ENCODE measurements around the gene GLCE.

Gene GLCE

DNA sequence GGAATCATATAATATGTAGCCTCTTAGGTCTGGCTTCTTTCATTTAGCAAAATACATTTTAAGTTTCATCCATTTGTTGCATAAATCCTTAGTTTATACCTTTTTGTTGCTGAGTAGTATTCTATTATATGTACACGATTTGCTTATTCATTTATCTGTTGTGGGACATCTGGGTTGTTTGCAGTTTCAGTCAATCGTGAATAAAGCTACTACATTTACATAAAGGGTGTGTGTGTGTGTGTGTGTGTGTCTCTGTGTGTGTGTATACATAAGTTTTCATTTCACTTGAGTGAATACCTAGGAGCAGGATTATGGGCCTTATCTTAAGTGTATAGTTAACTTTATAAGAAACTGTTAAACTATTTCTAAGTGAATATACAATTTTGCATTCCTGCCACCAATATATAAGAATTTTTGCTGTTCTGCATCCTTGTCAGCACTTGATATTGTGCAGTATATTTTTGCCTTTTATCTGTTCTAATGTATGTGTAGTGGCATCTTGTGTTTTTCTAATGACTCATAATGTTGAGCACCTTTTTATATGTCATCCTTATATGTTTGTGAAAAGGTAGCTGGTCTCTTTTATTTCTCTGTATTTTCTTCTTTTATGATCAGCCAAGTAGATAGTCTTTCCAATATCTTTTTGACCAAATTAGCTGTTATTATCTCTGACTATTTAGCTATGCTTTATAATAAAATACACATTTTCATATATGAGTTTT lies 55.0 kb downstream of the GLCE start:
- TF ChIP-seq, protein P1, sequence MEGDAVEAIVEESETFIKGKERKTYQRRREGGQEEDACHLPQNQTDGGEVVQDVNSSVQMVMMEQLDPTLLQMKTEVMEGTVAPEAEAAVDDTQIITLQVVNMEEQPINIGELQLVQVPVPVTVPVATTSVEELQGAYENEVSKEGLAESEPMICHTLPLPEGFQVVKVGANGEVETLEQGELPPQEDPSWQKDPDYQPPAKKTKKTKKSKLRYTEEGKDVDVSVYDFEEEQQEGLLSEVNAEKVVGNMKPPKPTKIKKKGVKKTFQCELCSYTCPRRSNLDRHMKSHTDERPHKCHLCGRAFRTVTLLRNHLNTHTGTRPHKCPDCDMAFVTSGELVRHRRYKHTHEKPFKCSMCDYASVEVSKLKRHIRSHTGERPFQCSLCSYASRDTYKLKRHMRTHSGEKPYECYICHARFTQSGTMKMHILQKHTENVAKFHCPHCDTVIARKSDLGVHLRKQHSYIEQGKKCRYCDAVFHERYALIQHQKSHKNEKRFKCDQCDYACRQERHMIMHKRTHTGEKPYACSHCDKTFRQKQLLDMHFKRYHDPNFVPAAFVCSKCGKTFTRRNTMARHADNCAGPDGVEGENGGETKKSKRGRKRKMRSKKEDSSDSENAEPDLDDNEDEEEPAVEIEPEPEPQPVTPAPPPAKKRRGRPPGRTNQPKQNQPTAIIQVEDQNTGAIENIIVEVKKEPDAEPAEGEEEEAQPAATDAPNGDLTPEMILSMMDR (IDR thresholded peaks at IDR 0.05), result no peak
- no peak for DNase-seq (ENCODE audit: low spot score)
- no peak overlapping the region for H3K27ac ChIP-seq
- no peak overlapping the region for H3K4me3 ChIP-seq

DNA sequence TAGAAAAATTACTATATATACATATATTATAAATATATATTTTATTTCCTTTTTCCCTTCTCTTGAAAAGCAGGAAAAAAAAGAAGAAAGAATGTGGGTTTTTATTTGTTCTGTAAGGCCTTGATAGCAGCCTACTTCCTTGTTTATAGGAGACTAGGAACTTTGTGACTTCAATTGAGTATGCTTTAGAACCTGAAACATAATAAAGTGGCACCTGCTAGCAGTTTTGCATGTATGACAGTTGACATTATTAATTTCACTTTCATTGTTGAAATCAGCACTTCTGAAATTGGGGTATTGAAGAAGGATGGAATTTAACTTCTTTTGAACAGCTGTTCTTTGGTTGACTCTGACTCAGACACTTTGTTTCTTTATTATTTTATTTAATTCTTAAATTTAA lies 56.9 kb downstream of the GLCE start:
- no peak overlapping the region for H3K27ac ChIP-seq
- TF ChIP-seq, protein P1 (IDR thresholded peaks at IDR 0.05), result no peak
- H3K4me3 ChIP-seq, result no peak overlapping the region
- no peak for DNase-seq (ENCODE audit: low spot score)

DNA sequence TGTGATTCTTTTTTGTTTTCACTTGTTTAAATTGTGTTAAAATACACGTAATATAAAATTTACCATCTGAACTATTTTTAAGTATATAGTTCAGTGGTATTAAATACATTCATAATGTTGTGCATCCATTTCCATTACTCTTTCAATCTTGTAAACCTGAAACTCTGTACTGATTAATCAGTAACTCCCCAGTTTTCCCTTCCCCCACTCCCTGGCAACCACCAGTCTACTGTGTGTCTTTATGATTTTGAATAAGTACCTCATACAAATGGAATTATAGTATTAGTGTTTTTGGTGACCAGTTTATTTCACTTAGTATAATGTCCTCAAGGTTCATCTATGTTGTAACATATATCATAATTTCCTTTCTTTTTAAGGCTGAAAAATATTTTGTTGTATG lies 59.3 kb downstream of the GLCE start:
- H3K4me3 ChIP-seq, result no peak overlapping the region
- TF ChIP-seq, protein P1 (IDR thresholded peaks at IDR 0.05), result no peak
- H3K27ac ChIP-seq, result no peak overlapping the region
- no peak for DNase-seq (ENCODE audit: low spot score)

DNA sequence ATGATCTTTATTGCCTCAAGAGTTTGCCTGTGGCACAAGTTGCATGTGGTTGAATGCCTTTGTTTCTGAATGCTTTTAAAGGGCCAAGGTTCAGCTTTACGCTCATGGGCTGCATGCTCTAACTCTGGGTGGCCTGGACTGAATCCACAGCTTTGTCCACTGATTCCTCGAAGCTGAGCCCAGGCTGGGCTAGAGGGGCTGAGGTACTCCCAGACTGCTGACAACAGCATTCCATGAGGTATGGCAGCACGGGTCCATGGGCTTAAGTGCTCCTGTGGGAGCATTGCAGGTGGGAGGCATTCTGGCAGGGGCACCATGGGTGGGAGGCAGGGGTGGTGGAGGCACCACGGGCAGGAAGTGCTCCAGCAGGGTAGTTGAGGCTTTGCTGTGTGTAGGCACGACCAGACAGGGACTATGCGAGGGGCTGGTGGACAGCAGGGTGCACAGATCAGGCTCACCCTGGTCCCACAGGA lies 61.6 kb downstream of the GLCE start:
- no peak for DNase-seq (ENCODE audit: low spot score)
- no peak overlapping the region for H3K27ac ChIP-seq

DNA sequence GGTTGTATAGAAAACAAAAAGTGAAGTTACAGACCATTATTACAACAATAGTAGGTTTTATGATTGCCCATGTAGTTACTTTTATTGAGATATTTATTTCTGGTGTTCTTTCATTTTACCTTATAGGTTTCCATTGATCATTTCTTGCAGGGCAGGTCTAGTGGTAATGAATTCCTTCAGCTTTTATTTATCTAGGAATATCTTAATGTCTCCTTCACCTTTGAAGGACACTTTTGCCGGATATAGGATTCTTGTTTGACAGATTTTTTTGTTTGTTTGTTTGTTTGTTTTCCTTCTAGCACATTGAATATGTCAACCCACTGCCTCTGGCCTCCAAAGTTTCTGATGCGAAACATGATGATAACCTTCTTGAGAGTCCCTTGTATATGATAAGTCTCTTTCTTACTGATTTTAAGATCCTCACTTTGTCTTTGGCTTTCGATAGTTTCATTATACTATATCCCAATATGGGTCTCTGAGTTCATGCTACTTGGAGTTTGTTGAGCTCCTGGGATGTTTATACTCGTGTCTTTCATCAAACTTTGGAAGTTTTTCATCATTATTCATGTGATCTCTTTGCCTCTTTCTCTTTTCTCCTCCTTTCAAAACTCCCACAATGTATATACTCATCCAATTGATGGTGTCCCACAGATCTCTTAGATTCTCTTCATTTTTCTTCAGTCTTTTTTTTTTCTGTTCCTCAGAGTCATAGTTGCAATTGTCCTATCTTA lies 62.8 kb downstream of the GLCE start:
- no peak for DNase-seq (ENCODE audit: low spot score)
- H3K4me3 ChIP-seq, result no peak overlapping the region
- TF ChIP-seq, protein P1 (IDR thresholded peaks at IDR 0.05), result no peak
- H3K27ac ChIP-seq, result no peak overlapping the region

More for the DNA sequence above, 61.6 kb downstream of the GLCE start:
- no peak overlapping the region for H3K4me3 ChIP-seq
- TF ChIP-seq, protein P1 (IDR thresholded peaks at IDR 0.05), result no peak

DNA sequence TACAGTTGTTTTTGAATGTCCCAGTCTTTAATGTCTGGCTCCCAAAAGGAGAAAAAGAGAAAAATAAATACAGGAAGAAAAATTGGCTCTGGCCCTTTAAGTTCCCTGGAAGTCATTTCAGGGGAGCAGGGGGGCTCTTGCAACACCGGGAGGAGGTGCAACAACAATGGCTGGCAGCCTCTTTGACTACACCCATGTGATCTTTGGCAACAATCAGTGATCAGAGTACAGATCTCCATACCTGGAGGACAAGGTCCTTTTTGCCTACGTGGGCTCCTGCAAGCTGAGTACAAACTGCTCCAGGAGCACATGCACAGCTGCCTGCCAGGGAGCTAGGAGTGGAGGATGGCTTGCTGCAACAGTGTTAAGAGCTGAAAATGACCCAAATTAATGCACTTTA lies 63.9 kb downstream of the GLCE start:
- DNase-seq (ENCODE audit: low spot score), result no peak

More for the DNA sequence above, 63.9 kb downstream of the GLCE start:
- Histone ChIP-seq H3K27ac (no peak overlapping the region), H3K4me3 (no peak overlapping the region)
- TF ChIP-seq, protein P1 (IDR thresholded peaks at IDR 0.05), result no peak

Measured in coronary artery (tissue), 2 donors.